NB4 (cell line): ENCODE measurements around the gene TEX54.

ENCODE experiments used
- CTCF ChIP-seq: IDR thresholded peaks from one replicate; pipeline ENCODE4 v1.5.1; 2012; ENCODE audit warnings: low read depth, low read length
- MAX ChIP-seq: IDR thresholded peaks from 2 replicates; pipeline ENCODE4 v1.6.1; 2011; ENCODE audit warnings: low read depth, low read length
- POLR2A ChIP-seq: IDR thresholded peaks from 2 replicates; pipeline ENCODE4 v1.6.1; 2011; ENCODE audit warnings: mild to moderate bottlenecking; ENCODE audit not compliant: insufficient read length; ENCODE audit errors: extremely low read depth

- no peak for TF ChIP-seq CTCF
- no peak for TF ChIP-seq POLR2A
- no peak for TF ChIP-seq MAX
Observed at GRCh38 chr11:62823677-62824076, 9.0 kb downstream of the TEX54 start.
